Measurements from ENCODE around the gene MMP24.
"Not testable (repeated sequence)": the region's sequence is repeated elsewhere in the genome, so short reads cannot be mapped to it uniquely, and the experiment has no call there.

Gene MMP24

GRCh38 chr20:35260426-35260825 lies 33.9 kb downstream of the MMP24 start:
- DNase-seq = no peak

DNA sequence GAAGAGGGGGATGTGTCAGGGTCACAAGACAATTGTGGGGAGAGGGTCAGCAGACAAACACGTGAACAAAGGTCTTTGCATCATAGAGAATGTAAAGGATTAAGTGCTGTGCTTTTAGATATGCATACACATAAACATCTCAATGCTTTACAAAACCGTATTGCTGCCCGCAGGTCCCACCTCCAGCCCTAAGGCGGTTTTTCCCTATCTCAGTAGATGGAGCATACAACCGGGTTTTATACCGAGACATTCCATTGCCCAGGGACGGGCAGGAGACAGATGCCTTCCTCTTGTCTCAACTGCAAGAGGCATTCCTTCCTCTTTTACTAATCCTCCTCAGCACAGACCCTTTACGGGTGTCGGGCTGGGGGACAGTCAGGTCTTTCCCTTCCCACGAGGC lies 35.8 kb downstream of the MMP24 start:
- DNase-seq = not testable (repeated sequence)

GRCh38 chr20:35262731-35263531 lies 36.4 kb downstream of the MMP24 start:
- DNase-seq = not testable (repeated sequence)

DNA sequence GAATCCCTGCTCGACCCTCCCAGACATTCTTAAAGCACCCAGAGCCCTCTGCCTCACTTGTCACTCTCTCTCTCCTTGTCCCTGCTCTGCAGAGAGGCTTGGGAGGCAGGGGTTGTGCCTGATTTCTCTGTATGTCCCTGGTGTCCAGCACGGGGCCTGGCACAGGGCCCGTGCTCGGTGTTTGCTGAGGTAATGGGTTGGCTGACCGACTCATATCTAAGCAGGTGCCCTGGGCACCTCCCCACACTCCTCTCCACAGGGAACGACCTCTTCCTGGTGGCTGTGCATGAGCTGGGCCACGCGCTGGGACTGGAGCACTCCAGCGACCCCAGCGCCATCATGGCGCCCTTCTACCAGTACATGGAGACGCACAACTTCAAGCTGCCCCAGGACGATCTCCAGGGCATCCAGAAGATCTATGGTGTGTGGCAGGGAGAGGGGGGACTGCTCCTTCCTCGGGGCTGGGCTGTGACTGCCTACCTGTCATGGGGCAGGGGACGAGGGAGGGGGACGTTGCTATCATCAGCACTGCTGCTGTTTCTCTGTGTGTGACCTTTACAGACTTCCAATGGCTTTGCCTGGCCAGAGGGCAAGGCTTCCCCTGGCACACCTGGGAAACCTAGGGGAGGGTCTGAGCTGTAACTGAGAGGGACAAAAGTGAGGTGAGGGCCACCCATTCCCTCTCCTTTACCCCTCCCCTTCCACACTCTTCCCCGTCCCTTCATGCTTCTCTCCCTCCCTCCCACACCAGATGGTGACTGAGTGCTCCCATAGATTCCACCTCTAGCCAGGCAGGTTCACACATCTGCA lies 37.2 kb downstream of the MMP24 start:
- no peak for DNase-seq

DNA sequence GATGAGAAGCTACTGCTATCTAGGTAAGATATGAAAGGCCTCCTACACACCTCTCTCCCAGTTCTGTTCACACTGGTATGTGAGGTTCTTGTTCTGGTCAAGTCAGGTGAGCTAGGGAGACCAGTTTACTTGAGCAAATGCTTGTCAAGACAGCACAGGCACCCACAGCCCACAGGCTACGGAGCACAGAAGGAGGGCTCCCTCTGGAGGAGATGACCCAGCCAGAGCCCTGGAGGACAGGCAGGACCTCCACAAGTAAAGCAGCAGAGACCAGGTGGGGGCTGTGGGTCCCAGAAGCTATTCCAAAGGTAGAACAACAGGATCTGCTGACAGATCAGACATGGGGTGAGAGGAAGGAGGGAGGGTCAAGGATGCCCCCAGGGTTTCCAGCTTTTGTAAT lies 38.3 kb downstream of the MMP24 start:
- DNase-seq = no peak

DNA sequence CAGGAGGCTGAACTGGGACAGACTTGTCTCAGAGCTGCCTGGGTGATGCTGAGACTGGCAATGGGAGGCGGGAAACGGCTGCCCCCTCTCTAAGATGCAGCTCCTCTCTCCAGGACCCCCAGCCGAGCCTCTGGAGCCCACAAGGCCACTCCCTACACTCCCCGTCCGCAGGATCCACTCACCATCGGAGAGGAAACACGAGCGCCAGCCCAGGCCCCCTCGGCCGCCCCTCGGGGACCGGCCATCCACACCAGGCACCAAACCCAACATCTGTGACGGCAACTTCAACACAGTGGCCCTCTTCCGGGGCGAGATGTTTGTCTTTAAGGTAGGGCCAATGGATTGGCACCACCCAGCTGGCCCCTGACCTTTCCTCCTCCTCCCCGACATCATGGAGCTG lies 40.6 kb downstream of the MMP24 start:
- DNase-seq = no peak

GRCh38 chr20:35269055-35269781 lies 42.7 kb downstream of the MMP24 start:
- no peak for DNase-seq

DNA sequence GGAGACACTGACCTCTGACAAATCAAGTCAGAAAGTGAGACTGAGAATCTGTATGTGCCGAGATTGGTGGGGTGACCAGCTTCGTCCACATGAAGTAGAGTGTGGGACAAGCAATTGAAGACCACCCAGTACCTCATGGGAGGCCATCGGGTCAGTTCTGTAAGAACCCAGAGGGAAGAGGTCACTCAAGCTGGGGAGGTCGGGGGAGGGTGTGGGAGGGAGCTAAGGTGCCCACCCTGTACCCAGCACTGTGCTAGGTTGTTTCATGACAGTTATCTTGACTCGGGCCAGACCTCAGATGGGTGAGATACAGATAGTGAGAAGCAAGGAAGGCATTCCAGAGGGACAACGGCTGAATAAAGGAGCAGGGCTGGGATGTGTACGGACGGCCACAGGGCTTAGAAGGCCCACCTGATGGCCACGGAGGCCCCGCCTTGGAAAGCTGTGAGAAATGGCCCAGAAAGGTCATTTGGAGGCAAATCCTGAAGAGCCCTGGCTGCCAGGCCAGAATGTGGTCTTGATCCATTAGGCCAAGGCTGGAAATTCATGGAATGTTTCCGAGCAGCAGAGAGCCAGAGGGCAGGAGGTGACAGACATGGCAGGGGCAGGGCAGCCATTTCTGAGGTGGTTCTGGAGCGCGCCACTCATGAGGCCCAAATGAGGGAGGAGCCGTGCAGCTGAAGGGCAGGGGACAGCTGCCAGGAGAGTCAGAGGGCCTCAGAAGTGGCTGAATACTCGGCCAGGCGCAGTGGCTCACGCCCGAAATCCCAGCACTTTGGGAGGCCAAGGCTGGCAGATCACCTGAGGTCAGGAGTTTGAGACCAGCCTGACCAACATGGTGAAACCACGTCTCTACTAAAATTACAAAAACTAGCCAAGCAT lies 43.8 kb downstream of the MMP24 start:
- DNase-seq = no peak

GRCh38 chr20:35271073-35271882 lies 44.8 kb downstream of the MMP24 start:
- no peak for DNase-seq

DNA sequence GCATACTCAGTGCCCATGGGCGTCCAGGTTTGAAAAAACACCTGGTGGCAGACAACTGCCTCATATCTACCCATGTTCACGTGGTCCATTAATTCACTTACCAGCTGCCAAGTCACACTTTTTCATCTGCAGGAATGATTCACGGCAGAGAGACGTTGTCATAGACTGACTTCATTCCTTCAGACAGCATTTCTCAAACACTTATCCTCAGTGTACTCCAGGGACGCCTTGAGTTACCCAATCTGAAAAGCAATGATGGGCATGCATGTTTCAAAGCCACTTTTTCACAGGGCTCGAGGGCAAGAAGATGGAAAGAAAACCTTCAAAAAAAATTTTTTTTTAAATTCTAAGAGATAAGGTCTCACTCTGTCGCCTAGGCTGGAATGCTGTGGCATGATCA lies 45.4 kb downstream of the MMP24 start:
- no peak for DNase-seq

GRCh38 chr20:35273449-35274171 lies 47.1 kb downstream of the MMP24 start:
- no peak for DNase-seq

DNA sequence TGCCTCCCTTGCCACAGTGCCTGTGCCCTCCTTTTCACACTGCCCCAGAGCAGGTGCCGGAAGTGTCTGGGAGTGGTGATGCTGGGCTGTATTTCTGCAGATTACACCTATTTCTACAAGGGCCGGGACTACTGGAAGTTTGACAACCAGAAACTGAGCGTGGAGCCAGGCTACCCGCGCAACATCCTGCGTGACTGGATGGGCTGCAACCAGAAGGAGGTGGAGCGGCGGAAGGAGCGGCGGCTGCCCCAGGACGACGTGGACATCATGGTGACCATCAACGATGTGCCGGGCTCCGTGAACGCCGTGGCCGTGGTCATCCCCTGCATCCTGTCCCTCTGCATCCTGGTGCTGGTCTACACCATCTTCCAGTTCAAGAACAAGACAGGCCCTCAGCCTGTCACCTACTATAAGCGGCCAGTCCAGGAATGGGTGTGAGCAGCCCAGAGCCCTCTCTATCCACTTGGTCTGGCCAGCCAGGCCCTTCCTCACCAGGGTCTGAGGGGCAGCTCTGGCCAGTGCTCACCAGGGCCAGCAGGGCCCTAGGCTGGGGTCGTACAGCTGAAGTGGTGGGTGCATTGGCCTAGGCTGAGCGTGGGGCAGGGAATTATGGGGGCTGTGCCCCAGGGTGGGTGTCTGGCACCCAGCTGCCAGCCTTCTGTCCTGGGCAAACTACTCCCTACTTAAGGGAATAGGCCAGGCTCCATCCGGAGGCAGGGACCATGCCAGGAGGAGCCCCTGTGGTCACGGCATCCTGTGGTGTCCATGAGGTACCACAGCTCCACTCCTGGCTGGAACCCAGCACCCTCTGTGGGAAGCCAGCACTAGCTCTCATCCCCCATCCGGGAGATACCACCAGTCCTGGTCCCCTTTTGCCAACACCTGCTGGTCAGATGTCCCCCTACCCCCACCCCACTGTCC lies 47.9 kb downstream of the MMP24 start:
- DNase-seq = no peak

DNA sequence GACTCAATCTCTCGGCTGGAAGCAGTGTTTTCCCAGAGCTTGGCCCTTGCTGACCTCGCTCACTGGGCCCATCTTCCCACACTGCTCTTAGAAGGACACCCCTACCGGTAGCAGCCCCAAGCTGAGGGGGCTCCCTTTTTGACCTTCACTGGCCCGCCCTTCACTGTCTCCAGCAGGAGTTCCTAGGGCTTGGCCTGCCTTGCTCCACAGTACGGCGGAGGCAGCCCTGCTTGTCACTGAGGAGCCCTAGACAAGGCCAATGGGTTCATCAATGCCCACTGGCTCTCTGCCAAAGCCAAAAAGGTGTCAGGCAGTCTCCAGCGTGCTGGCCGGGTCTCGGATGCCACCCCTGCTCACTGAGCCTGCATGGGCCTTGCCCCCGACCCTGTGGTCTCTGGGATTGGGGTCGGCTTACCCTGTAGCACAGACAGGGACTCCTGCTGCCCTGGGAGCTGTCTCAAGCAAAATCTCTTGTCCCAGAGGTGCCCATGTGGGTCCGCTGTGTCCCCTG lies 49.3 kb downstream of the MMP24 start:
- no peak for DNase-seq

DNA sequence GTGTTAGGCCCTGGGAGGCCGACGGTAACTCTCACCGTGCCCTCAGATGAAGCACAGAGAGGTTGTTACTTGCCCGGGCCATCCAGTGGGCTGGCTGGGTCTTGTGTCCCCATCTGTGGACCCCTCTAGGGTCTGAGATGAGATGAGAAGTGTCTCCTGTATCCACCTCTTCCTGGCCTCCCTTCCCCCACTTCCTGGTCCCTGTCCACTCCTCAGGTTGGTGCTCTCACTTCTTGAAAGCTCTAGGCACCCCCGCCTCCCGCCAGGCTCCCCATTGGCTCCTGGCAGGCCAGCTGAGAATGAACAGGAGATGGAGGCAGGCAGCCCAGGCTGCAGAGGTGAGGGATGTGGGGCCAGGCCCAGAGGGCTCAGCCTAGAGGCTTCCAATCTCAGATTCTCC lies 49.9 kb downstream of the MMP24 start:
- DNase-seq = no peak

DNA sequence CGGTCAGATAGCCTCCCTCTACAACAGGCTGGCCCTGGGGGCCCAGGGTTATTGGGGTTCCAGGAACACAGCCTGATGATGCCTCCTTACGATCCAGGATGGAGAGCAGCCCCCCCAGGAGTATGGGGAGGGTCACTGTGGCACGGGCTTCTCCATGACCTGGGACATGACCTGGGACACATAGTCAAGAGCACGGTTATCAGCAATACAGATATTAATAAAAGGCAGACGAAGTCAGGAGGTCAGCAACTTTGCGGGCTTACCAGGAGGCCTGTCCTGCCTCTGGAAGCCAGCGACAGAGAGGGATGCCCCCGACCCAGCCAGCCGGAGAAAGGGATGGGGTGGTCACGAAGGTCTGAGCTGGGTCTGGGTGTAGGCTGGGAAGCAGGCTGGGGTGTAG lies 50.6 kb downstream of the MMP24 start:
- no peak for DNase-seq

GRCh38 chr20:35277531-35278395 lies 51.3 kb downstream of the MMP24 start, which contains the start of gene MMP24OS:
TSS of gene MMP24OS (minus strand) at chr20:35278122. CDS start at chr20:35277929, 193 bp downstream.
- peak; percentile 85 for DNase-seq

- no peak for DNase-seq
These were observed 52.5 kb downstream of the MMP24 start for GRCh38 chr20:35279040-35279439.

DNA sequence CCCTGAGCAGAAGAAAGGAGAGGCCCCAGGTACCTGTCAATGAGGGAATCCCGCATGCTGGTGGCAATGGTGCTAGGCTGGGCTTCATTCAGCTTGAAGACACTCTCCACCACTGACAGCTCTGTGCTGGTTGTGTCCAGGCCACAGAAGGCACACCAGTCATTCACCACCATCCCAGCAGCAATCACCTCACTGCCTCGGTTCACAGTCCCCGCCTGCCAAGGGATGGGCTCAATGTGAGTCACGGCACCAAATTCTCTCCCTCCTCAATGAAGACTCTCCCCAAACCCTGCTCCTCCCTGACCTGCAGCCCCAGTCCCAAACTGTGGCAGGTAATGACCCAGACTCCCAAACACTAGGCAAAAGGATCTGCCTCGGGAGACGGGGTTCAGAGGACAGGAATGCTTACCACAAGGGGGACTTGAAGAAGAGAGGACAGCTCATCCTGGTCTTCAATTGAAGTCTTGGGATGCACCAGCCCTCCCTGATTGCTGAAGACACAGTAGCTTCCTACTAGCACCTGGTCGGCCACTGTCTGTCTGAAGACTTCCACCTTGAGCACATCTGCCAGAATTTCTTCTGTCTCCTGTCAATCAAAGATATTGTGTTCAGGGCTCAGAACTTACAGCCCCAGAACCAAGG lies 53.2 kb downstream of the MMP24 start:
- no peak for DNase-seq
